HEK293 (cell line): ENCODE results near the gene CPAMD8.

Source experiments
- ATF2 ChIP-seq: fragments of 450-650 bp; formaldehyde crosslinking; IDR thresholded peaks from 2 replicates; pipeline ENCODE4 v1.5.1; 2016; ENCODE audit warnings: missing biosample characterization, missing genetic modification characterization, low read depth
- CTCF ChIP-seq: fragments of 450-650 bp; formaldehyde crosslinking; IDR thresholded peaks from 2 replicates; pipeline ENCODE4 v1.5.1; 2016; ENCODE audit warnings: missing biosample characterization, missing genetic modification characterization
- ELK4 ChIP-seq: IDR thresholded peaks from 2 replicates; pipeline ENCODE4 v1.6.1; 2011; ENCODE audit warnings: mild to moderate bottlenecking, low read depth, low read length, borderline replicate concordance
- KLF9 ChIP-seq: fragments of 450-650 bp; formaldehyde crosslinking; IDR thresholded peaks from 2 replicates; pipeline ENCODE4 v1.5.1; 2016; ENCODE audit warnings: missing biosample characterization, missing genetic modification characterization, low read depth
- ZNF24 ChIP-seq: fragments of 450-650 bp; formaldehyde crosslinking; IDR thresholded peaks from 2 replicates; pipeline ENCODE4 v1.5.1; 2016; ENCODE audit warnings: missing biosample characterization, missing genetic modification characterization
- ZNF274 ChIP-seq, 2 experiments: fragments of 200-500 bp in 1 of 2; fragments of 450-650 bp in 1 of 2; sonication (Bioruptor generic) in 1 of 2; formaldehyde crosslinking in 1 of 2; IDR thresholded peaks; 2 replicates each; pipeline versions ENCODE4 v1.5.1 to v1.6.1; 2014 to 2016; ENCODE audit warnings: borderline replicate concordance in 1 of 2, inconsistent platforms in 1 of 2, low read length in 1 of 2, missing biosample characterization in 1 of 2, missing genetic modification characterization in 1 of 2
- ZNF280D ChIP-seq: fragments of 450-650 bp; formaldehyde crosslinking; IDR thresholded peaks from 2 replicates; pipeline ENCODE4 v1.5.1; 2016; ENCODE audit warnings: missing biosample characterization, missing genetic modification characterization
- ZNF391 ChIP-seq: fragments of 450-650 bp; formaldehyde crosslinking; IDR thresholded peaks from 2 replicates; pipeline ENCODE4 v1.5.1; 2016; ENCODE audit warnings: low read depth, missing biosample characterization, missing genetic modification characterization, borderline replicate concordance
- ZNF449 ChIP-seq: fragments of 450-650 bp; formaldehyde crosslinking; IDR thresholded peaks from 2 replicates; pipeline ENCODE4 v1.5.1; 2017; ENCODE audit warnings: missing biosample characterization, mild to moderate bottlenecking, missing genetic modification characterization, moderate library complexity
- ZNF571 ChIP-seq: fragments of 450-650 bp; formaldehyde crosslinking; IDR thresholded peaks from 2 replicates; pipeline ENCODE4 v1.5.0; 2017; ENCODE audit warnings: missing biosample characterization, missing genetic modification characterization
- ZNF623 ChIP-seq: fragments of 450-650 bp; formaldehyde crosslinking; IDR thresholded peaks from 2 replicates; pipeline ENCODE4 v1.5.1; 2016; ENCODE audit warnings: missing biosample characterization, missing genetic modification characterization

- TF ChIP-seq ZNF24 (tag by site-specific recombination) = no peak
- no peak for TF ChIP-seq ZNF623 (tag by site-specific recombination)
- no peak for TF ChIP-seq CTCF
- TF ChIP-seq ZNF391 (tag by site-specific recombination) = no peak
- TF ChIP-seq ZNF280D (tag by site-specific recombination) = no peak
- no peak for TF ChIP-seq ZNF571
- TF ChIP-seq ZNF274 (IDR thresholded peaks at IDR 0.05; ENCODE audit: low read length) = no peak
- no peak for TF ChIP-seq ZNF274 (tag by site-specific recombination; IDR thresholded peaks at IDR 0.05; ENCODE audit: borderline replicate concordance)
- no peak for TF ChIP-seq ELK4
- no peak for TF ChIP-seq KLF9 (tag by site-specific recombination)
- TF ChIP-seq ATF2 (tag by site-specific recombination) = no peak
- TF ChIP-seq ZNF449 (tag by site-specific recombination) = no peak
These were observed 81.3 kb downstream of the CPAMD8 start for GRCh38 chr19:16945364-16945714.
